ENCODE results near the gene SMAD6.
"Not testable (repeated sequence)": the region's sequence is repeated elsewhere in the genome, so short reads cannot be mapped to it uniquely, and the experiment has no call there.

Gene SMAD6

GRCh38 chr15:66675446-66675845, 26.6 kb upstream of the SMAD6 start:
- DNase-seq (ENCODE audit: low spot score), result no peak

GRCh38 chr15:66677336-66677735, 24.7 kb upstream of the SMAD6 start:
- DNase-seq (ENCODE audit: low spot score), result no peak

GRCh38 chr15:66679061-66679656, 22.9 kb upstream of the SMAD6 start:
- DNase-seq (ENCODE audit: low spot score), result no peak

- DNase-seq (ENCODE audit: low spot score), result no peak
These were observed 22.4 kb upstream of the SMAD6 start for GRCh38 chr15:66679657-66680108.

- no peak for DNase-seq (ENCODE audit: low spot score)
These were observed 21.5 kb upstream of the SMAD6 start for GRCh38 chr15:66680502-66680901.

GRCh38 chr15:66681395-66681794, 20.6 kb upstream of the SMAD6 start:
- DNase-seq (ENCODE audit: low spot score), result no peak

- DNase-seq (ENCODE audit: low spot score), result no peak
These were observed 19.8 kb upstream of the SMAD6 start for GRCh38 chr15:66682246-66682645.

GRCh38 chr15:66682865-66683264, 19.2 kb upstream of the SMAD6 start:
- DNase-seq (ENCODE audit: low spot score), result no peak

GRCh38 chr15:66684136-66684681, 17.8 kb upstream of the SMAD6 start:
- no peak for DNase-seq (ENCODE audit: low spot score)

GRCh38 chr15:66685638-66686150, 16.3 kb upstream of the SMAD6 start:
- DNase-seq (ENCODE audit: low spot score), result no peak

- DNase-seq (ENCODE audit: low spot score), result not testable (repeated sequence)
These were observed 11.1 kb upstream of the SMAD6 start for GRCh38 chr15:66690912-66691311.

GRCh38 chr15:66691727-66692126, 10.3 kb upstream of the SMAD6 start:
- DNase-seq (ENCODE audit: low spot score), result no peak

- DNase-seq (ENCODE audit: low spot score), result no peak
These were observed 9.6 kb upstream of the SMAD6 start for GRCh38 chr15:66692391-66692790.

- no peak for DNase-seq (ENCODE audit: low spot score)
These were observed 9.0 kb upstream of the SMAD6 start for GRCh38 chr15:66692808-66693596.

GRCh38 chr15:66696770-66697169, 5.3 kb upstream of the SMAD6 start:
- DNase-seq (ENCODE audit: low spot score), result no peak

- peak; percentile 79 for DNase-seq (ENCODE audit: low spot score)
These were observed 3.6 kb upstream of the SMAD6 start for GRCh38 chr15:66698318-66698961.

GRCh38 chr15:66698971-66699370, 3.1 kb upstream of the SMAD6 start:
- no peak for DNase-seq (ENCODE audit: low spot score)

- DNase-seq (ENCODE audit: low spot score), result no peak
These were observed 1.6 kb upstream of the SMAD6 start for GRCh38 chr15:66700412-66700801.

- DNase-seq (ENCODE audit: low spot score), result peak; percentile 93
These were observed 1.1 kb upstream of the SMAD6 start for GRCh38 chr15:66700802-66701421.

- DNase-seq (ENCODE audit: low spot score), result no peak
These were observed 508 bp upstream of the SMAD6 start for GRCh38 chr15:66701422-66702034.

- DNase-seq (ENCODE audit: low spot score), result no peak
These were observed 927 bp downstream of the SMAD6 start for GRCh38 chr15:66702787-66703539.
